ELF-1 (cell line): ENCODE measurements around the gene ABL1.
"Not testable (repeated sequence)": the region's sequence is repeated elsewhere in the genome, so short reads cannot be mapped to it uniquely, and the experiment has no call there.

Experiments used
- DNase-seq: peaks from one replicate; pipeline ENCODE4 v3.0.0-alpha.2; 2016; ENCODE audit warnings: low read depth, low spot score

ABL1 gene

DNA sequence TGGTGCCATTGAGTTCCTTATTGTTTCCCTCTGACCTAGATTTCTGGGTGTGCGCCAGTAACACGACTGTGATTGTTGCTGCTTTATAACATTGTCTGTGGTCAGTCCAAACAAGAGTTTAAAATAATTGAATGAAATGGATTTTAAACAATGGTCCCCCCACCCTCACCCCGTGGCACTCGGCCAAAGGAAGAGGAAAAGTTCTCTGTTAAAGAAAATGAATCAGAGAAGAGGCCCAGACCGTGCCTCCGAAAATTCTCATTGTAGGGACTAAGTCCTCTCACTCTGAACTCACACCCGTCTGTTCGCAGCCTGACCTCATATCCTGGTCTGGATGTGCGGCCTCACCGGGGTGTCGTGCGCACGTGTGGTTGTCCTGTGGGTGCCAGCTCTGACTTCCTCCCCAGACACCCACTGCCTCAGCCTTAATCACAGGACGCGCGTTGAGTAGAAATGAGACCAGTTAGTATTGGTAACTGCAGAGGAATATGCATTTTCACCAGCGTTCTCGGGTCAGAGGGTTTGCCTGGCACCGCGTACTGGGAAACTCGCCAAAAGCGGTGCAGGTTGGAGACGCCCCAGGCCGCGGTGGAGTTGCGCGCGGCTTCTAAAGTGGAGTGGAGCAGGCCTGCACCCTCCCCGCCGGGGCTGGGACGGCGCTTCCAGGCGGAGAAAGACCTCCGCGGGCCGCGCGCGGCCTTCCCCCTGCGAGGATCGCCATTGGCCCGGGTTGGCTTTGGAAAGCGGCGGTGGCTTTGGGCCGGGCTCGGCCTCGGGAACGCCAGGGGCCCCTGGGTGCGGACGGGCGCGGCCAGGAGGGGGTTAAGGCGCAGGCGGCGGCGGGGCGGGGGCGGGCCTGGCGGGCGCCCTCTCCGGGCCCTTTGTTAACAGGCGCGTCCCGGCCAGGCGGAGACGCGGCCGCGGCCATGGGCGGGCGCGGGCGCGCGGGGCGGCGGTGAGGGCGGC, at the start of gene ABL1:
Gene ABL1, plus strand, starts transcription at position 884 of the 966 bp plus-strand sequence. CDS start 193 bp downstream, outside the sequence.
- peak; percentile 79 for DNase-seq

DNA sequence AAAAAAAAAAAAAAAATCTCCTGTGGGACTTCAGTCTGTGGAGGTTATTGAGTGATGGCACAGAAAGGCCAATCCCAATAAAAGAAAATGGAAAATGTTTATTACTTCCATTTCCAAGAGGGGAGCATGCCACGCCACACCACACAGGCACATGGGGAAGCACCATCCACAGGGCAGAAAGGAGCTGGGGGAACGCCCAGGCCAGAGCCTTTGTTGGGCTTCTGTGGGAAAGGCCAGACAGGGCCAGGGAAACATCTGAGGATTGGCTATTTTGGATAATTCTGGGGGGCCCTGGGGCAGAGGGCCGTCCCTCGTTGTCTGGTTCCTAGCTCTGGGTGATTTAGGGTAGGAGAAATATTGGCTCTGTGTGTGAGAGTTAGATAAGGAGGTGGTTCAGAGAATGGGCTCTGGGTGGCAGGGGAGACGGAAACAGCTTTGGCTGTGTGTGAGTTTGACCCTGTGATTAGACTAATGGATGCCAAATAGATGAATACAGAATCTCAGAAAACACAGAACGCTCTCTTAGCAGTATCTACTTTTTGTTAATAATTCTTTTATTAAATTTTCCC, 49.0 kb upstream of the ABL1 start:
- no peak for DNase-seq

DNA sequence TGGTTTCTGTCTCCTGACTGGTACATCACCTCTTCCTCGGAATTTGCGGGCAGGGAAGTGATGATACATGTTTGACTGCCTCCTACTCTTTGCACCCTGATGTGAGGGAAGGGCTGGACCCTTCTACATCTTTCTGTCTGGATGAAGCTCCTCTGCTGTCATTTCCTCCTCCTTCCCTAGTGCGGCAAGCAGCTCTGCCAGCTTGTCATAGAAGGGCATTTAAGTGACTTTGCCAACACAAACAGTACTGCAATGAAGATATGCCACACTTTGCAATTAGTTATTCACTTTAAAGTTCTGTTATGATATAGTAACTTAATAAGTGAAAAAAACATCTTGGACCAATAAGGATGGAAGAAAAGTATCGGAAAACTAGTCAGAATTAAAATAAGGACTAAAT, 48.5 kb upstream of the ABL1 start:
- no peak for DNase-seq

DNA sequence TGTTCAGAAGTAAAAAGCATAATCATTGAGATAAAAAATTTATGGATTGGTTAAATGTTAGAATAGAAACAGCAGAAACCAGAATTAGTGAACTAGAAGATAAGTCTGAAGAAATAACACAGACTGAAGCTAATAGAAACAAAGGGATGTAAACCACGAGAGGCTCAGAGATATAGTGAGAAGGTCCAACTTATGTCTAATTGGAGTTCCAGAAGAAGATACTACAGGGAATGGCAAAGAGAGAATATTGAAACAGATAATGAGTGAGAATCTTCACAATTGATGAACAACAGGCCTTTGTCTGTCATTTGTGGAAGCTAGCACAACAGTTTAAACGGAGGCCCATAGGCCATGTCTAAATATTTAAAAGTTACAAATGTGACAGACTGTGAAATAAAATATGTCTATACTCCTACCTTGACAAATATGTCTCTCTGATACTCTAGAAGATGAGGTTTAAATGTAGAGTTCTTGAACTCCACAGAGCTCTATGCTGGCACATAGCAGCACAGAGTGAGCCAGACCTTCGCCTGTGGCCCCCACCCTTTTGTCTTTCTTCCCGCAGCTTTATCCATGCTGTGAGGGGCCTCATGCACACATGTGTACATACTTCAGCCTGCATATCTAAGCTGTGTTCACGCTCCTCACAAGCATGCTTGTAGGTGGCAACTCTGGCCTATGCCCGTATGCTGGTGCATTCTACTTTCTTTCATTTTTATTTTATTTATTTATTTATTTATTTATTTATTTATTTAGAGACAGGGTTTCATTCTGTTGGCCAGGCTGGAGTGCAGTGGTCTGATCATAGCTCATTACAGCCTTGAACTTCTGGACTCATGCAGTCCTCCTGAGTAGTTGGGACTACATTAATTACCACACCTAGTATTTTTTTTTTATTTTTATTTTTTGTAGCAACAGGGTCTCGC, 45.0 kb upstream of the ABL1 start:
- no peak for DNase-seq

DNA sequence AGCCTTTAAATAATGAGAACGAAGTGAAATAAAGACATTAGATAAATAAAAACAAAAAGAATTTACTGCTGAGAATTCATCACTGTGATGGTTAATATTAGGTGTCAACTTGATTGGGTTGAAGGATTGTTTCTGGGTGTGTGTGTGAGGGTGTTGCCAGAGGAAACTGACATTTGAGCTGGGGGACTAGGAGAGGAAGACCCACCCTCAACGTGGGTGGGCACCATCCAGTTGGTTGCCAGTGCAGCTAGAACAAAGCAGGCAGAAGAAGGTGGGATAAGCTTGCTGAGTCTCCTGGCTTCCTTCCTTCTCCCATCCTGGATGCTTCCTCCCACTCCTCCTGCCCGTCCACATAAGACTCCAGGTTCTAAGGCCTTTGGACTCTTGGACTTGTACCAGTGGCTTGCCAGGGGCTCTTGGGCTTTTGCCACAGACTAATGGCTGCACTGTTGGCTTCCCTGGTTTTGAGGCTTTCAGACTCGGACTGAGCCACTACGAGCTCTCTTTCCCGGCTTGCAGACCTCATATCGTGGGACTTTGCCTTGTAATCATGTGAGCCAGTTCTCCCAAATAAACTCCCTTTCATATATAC, 43.7 kb upstream of the ABL1 start:
- no peak for DNase-seq

DNA sequence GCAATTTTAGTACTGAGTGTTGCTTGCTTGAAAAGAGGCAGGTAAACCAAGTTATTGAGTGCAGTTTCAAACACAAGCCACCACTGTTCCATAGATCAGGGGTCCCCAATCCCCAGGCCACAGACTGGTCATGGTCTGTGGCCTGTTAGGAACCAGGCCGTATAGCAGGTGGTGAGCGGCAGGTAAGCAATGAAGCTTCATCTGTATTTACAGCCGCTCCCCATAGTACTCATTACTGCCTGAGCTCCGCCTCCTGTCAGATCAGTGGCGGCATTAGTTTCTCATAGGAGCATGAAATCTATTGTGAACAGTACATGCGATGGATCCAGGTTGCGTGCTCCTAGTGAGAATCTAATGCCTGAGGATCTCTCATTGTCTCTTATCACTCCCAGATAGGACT, 41.5 kb upstream of the ABL1 start:
- DNase-seq, result no peak

DNA sequence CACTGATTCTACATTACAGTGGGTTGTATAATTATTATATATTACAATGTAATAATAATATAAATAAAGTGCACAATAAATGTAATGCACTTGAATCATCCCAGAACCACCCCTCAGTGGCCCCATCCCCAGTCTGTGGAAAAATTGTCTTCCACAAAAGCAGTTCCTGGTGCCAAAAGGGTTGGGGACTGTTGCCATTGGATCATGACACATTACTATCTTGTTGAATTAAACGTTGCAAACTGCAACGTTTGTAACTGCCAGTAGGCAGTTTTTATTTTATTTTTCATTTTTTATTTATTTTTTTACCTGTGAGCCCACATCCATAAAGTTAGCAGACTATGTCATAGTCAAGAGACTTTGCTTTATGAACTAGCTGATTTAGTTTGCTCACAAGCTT, 41.0 kb upstream of the ABL1 start:
- not testable (repeated sequence) for DNase-seq

DNA sequence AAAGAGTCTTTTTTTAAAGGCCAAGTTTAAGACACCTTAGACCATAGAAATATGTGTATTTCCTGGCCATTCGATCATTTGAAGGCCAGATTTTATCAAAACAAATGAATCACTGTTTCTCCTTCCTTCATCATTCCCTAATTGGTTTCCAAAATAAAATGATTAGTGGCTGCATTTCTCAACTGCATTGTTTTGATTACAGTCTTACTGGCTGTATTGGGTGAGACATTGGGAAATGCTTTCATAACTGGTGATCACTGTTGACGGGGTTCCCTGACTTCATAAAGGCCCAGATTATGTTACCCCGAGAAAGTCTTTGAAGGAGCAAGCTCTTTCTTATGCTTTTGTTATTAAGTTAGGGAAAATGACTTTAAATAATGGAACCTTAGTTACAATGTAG, 40.6 kb upstream of the ABL1 start:
- not testable (repeated sequence) for DNase-seq

DNA sequence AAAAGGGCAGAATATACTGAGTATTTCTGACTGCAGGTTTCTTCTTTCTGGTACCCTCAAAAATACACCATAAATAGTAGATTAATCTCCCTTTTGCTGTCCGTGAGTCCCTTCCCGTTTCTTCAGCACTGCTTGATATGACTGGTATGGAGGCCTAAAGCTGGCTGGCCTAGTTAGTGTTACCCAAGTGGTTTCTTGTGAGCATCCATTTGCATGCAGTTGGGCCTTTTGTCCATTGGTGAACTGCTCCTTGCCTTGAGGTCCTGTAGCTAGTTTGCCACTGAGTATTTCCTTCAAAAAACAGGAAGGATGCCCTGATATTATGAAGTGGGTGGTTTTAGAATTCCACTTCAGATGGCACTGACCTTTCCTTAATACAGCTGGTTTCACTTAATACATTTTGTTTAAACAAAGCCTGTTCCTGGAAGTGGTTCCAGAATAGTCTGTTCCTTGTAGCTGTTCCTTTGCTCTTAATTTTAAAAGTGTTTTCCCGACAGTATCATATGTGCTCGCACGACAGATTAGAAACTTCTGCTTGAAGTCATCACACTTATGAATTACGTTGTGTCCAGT, 40.0 kb upstream of the ABL1 start:
- no peak for DNase-seq

DNA sequence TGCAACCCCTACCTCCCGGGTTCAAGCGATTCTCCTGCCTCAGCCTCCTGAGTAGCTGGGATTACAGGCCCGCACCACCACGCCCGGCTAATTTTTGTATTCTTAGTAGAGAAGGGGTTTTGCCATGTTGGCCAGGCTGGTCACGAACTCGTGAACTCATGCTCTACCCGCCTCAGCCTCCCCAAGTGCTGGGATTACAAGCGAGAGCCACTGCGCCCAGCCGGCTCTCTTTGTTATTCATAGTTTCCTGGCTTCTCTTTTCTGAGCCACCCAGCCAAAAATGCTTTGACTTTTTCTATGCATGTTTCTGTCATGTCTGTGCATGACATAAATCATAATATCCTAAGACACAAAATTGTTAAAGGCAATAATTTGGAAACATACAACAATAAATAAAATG, 31.9 kb upstream of the ABL1 start:
- DNase-seq, result peak; percentile 27

DNA sequence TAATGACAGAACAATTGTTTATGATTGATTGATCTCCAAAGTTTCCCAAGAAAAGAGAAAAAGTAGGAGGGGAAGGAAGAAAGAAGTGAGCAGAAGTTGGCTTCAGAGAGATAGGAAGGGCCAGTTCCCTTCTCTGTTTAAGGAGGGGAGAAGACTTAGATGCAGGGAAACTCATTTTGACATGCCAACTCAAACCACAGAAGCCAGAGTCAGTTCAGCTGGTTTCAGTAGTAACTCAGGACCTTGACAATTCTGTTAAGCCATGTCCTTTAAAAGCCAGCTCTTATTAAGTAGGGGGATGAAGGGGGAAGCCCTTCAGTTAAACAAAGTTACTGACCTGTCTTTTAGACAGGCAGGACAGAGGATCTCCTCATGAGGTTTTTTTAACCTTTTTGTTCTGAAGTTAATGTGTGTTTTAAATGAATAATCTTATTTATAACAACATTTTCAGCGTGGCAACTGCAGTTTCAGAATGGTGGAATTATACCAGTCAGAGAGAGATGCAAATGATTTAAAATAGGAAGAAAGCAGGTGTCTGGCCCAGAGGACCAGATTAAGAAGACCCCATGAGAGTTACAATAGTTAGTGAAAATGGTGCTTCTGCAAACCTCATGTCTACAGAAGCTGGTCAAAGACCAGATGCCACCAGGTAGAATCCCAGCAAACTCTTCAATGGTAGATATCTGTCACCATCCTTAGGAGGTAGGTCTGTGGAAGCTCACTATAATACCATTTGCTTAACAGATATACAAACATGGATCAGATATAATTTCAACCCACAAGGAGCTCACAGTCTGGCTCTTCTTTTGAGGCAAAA, 29.3 kb upstream of the ABL1 start:
- no peak for DNase-seq

DNA sequence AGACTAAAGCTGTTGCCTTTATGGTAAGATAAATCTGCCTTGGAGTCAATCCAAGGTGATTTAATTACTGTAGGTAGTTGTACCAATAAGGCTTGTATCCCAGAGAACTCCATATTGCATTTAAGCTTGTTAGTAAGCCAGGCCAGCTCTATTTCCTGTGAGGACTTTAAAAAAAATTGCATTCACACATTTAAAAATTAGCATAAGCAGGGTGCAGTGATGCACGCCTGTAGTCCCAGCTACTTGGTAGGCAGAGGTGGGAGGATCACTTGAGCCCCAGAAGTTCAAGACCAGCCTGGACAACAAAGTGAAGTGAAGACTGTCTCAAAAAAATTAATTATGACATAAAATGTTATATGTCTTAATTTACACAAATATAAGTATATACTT, 28.7 kb upstream of the ABL1 start:
- DNase-seq, result no peak

DNA sequence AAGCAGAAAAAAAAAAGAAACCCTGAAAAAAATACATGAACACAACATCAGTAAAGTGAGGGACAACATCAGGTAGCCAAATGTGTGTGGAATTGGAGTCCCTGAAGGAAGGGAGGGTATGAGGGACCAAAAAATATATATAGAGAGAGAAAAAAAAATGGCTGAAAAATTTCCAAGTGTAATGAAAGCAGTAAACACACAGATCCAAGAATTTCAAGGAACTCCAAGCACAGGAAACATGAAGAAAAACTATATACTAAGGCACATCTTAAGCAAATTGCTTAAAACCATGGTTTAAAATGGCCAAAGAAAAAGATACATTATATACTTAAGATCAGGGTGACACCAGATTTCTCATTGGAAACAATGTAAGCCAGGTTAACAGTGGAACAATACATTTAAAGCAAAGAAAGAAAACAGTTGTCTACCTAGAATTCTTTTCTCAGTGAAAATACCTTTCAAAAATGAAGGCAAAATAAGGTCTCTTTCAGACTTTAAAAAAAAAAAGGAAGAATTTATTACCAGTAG, 24.4 kb upstream of the ABL1 start:
- DNase-seq, result no peak

DNA sequence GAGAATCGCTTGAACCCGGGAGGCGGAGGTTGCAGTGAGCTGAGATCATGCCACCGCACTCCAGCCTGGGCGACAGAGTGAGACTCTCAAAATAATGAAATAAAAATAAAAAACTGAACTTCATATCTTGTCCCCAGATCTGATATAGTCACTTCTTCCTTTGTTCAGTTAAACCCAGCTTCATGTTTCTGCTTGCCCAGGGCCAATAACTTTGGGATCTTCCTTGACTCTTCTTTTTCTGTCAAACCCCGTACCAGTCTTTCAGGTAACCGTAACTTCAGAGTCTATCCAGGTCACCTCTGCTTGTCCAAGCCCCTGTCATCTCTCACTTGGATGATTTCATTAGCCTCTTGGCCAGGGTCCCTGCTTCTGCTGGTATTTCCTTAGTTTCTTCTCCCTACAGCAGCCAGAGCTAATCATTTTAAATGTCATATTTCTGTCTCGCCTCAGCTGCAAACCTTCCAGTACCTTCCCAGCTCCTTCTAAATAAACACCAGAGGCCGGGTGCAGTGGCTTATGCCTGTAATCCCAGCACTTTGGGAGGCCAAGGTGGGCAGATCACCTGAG, 19.7 kb upstream of the ABL1 start:
- DNase-seq, result no peak

DNA sequence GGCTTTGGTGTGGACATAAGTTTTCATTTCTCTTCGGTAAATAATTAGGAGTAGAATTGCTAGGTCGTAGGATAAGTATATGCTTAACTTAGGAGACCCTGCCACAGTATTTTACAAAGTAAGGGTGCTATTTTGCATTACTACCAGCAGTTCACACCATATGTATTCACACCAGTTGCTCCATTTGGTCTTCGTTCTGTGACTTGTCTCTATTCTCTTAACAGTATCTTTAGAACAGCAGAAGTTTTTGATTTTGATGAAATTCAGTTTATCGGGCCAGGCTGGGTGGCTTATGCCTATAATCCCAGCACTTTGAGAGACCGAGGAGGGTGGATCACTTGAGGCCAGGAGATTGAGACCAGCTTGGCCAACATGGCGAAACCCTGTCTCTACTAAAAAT, 17.1 kb upstream of the ABL1 start:
- DNase-seq, result no peak

DNA sequence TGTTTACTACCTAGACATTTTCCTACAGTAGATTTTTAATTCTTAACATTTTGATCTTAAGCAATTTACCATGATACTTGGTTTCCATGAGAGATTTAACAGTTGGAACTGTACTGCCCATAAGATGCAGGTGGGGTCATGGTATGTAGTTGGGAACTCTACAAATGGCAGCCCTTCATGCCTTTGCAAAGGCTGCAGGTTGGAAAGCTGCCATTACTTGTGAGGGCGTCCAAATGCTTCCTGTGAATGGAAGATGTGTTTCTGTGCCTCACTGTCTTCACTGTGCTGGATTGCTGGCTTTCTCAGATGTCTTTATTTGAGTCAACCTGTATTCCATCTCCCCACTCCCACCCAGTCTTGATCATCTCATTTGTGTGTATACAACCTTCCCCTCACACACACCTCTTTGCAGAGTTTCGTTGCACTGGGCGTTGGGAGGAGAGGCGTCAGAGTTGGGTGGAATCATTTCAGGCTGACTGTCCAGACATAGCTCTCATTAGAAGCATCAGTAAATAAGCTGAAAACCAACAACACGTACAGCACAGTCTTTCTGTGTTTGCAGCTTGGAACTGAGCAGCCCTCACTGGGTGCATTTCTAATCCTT, 14.8 kb upstream of the ABL1 start:
- DNase-seq, result no peak

DNA sequence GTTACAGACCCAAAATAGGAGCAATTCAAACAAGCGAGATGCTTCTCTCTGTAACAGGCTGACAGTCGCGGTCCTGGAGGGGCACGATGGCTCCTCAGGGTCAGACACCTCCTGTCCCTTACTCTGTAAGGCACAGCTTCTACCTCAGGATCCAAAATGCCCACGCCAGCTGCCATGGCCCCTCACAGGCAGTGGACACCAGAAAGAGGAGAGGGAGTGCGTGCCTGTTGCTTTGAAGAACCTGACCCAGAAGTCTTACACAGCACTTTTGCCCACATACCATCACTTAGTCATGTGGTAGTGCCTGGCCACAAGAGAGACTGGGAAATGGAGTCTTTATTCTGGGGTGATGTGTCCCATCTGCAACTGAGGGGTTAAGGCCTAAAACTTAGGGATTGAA, 11.6 kb upstream of the ABL1 start:
- no peak for DNase-seq

DNA sequence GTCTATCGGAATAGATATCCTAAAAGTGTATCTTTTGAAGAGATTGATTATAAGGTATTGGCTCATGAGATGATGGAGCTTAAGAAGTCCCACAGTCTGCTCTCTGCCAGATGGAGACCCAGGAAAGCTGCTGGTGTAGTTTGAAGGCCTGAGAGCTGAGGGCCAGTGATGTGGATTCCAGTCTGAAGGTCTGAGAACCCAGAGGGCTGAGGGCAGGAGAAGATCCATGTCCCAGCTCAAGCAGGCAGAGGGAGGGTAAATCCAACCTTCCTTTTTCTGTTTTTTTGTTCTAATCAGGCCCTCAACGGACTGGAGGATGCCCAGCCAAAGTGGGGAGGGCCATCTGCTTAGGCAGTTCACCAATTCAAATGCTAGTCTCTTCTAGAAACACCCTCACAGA, 11.0 kb upstream of the ABL1 start:
- DNase-seq, result peak; percentile 44

DNA sequence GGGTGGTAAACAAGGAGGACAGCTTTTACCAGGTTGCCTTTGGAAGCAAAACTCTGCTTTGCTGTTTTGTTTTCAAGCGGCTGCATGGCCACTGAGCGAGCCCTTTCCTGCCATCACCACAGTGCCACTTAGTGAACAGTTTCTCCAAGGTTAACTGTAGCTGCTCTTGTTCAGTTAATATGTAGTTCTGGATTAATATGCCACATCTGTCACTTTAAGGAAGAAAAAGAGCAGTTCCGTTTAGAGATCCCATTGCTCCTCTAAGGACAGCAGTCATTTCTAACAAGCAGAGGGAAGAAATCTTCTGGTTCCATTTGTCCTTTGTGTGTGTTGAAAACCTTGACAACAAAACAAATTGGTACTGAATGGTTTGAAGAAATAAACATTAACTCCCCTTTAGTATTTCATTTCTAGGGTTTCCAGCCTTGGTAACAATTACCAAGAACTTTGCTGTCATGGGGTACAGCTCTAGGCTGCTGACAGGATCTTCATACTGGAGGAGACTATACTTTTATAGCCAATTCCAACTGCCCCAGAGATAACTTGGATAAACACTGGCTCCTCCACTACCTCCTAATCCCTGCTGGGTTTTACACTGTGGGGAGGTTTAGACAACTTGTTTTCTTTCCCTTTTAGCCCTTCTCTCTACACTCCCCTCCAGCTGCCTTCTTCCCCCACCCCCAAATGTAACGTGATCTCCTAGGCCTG, 10.3 kb upstream of the ABL1 start:
- peak; percentile 84 for DNase-seq
